ENCODE results near the gene PCDHGA9. TPM values are rescaled to one million over a fixed set of nuclear protein-coding genes. Genes with fewer than 3 reads are reported as not detected.

Gene PCDHGA9
- total RNA-seq, 5 donors from 2014 or later (not counting 1 experiment from before 2014, with no cell fraction given) = 0.14 to 0.26 (median 0.19) TPM; not detected in 1

Other genes with a start within 250 kb of the PCDHGA9 start
- gene PCDHB7, start 230.1 kb upstream of the PCDHGA9 start, total RNA-seq = not detected
- gene PCDHB8, start 225.0 kb upstream of the PCDHGA9 start, total RNA-seq = not detected
- not detected for gene PCDHB16, start 220.4 kb upstream of the PCDHGA9 start, total RNA-seq
- gene PCDHB9, start 215.6 kb upstream of the PCDHGA9 start, total RNA-seq = under 1 TPM in 3 of 5 donors, not detected in 2; 0.09 to 0.26 (median 0.23) TPM
- not detected for gene PCDHB10, start 210.4 kb upstream of the PCDHGA9 start, total RNA-seq
- not detected for gene PCDHB11, start 203.2 kb upstream of the PCDHGA9 start, total RNA-seq
- gene PCDHB12, start 194.1 kb upstream of the PCDHGA9 start, total RNA-seq = not detected
- gene PCDHB13, start 188.9 kb upstream of the PCDHGA9 start, total RNA-seq = under 1 TPM in 1 of 5 donors, not detected in 4; 0.06 TPM
- under 1 TPM in 1 of 5 donors, not detected in 4; 0.12 TPM for gene PCDHB14, start 179.4 kb upstream of the PCDHGA9 start, total RNA-seq
- gene PCDHB15, start 157.4 kb upstream of the PCDHGA9 start, total RNA-seq = under 1 TPM in 2 of 5 donors, not detected in 3; 0.12 to 0.16 TPM
- gene SLC25A2, start 98.7 kb upstream of the PCDHGA9 start, total RNA-seq = 1 to 10 TPM in 2 of 5 donors, under 1 TPM in 2, not detected in 1; 0.49 to 2.0 (median 0.97) TPM
- gene TAF7, start 82.0 kb upstream of the PCDHGA9 start, total RNA-seq = 100 to 1,000 TPM in 3 of 5 donors, 10 to 100 TPM in 2; 83.7 to 103 (median 101) TPM
- gene PCDHGA1, start 72.3 kb upstream of the PCDHGA9 start, total RNA-seq = under 1 TPM in 4 of 5 donors, not detected in 1; 0.16 to 0.38 (median 0.31) TPM
- gene PCDHGA2, start 64.0 kb upstream of the PCDHGA9 start, total RNA-seq = under 1 TPM in 2 of 5 donors, not detected in 3; 0.13 to 0.15 TPM
- gene PCDHGA3, start 58.9 kb upstream of the PCDHGA9 start, total RNA-seq = under 1 TPM in 2 of 5 donors, not detected in 3; 0.09 to 0.20 TPM
- under 1 TPM in 2 of 5 donors, not detected in 3; 0.13 to 0.19 TPM for gene PCDHGB1, start 52.7 kb upstream of the PCDHGA9 start, total RNA-seq
- under 1 TPM in 4 of 5 donors, not detected in 1; 0.18 to 0.37 (median 0.28) TPM for gene PCDHGA4, start 47.8 kb upstream of the PCDHGA9 start, total RNA-seq
- under 1 TPM; 0.16 to 0.62 (median 0.47) TPM for gene PCDHGB2, start 42.8 kb upstream of the PCDHGA9 start, total RNA-seq
- gene PCDHGA5, start 38.6 kb upstream of the PCDHGA9 start, total RNA-seq = under 1 TPM in 3 of 5 donors, not detected in 2; 0.06 to 0.43 (median 0.41) TPM
- gene PCDHGB3, start 32.5 kb upstream of the PCDHGA9 start, total RNA-seq = under 1 TPM; 0.20 to 0.85 (median 0.41) TPM
- gene PCDHGA6, start 28.9 kb upstream of the PCDHGA9 start, total RNA-seq = under 1 TPM; 0.19 to 0.64 (median 0.28) TPM
- gene PCDHGA7, start 20.0 kb upstream of the PCDHGA9 start, total RNA-seq = under 1 TPM; 0.16 to 0.53 (median 0.21) TPM
- gene PCDHGB4, start 15.1 kb upstream of the PCDHGA9 start, total RNA-seq = under 1 TPM; 0.09 to 0.29 (median 0.19) TPM
- under 1 TPM in 3 of 5 donors, not detected in 2; 0.05 to 0.13 (median 0.09) TPM for gene PCDHGA8, start 10.1 kb upstream of the PCDHGA9 start, total RNA-seq
- gene PCDHGB5, start 4.8 kb upstream of the PCDHGA9 start, total RNA-seq = under 1 TPM; 0.26 to 0.96 (median 0.39) TPM
- under 1 TPM in 4 of 5 donors, not detected in 1; 0.19 to 0.59 (median 0.37) TPM for gene PCDHGB6, start 5.2 kb downstream of the PCDHGA9 start, total RNA-seq
- gene PCDHGA10, start 10.2 kb downstream of the PCDHGA9 start, total RNA-seq = under 1 TPM; 0.10 to 0.53 (median 0.32) TPM
- gene PCDHGB7, start 14.9 kb downstream of the PCDHGA9 start, total RNA-seq = under 1 TPM; 0.16 to 0.33 (median 0.22) TPM
- under 1 TPM in 4 of 5 donors, not detected in 1; 0.06 to 0.44 (median 0.11) TPM for gene PCDHGA11, start 18.3 kb downstream of the PCDHGA9 start, total RNA-seq
- gene PCDHGA12, start 27.7 kb downstream of the PCDHGA9 start, total RNA-seq = under 1 TPM in 4 of 5 donors, not detected in 1; 0.09 to 0.53 (median 0.22) TPM
- gene PCDHGC3, start 73.2 kb downstream of the PCDHGA9 start, total RNA-seq = under 1 TPM in 4 of 5 donors, not detected in 1; 0.12 to 0.30 (median 0.24) TPM
- under 1 TPM in 2 of 5 donors, not detected in 3; 0.18 to 0.51 TPM for gene PCDHGC4, start 82.3 kb downstream of the PCDHGA9 start, total RNA-seq
- gene PCDHGC5, start 86.3 kb downstream of the PCDHGA9 start, total RNA-seq = not detected
- 100 to 1,000 TPM; 190 to 271 (median 211) TPM for gene DIAPH1, start 216.2 kb downstream of the PCDHGA9 start, total RNA-seq
- 10 to 100 TPM; 68.5 to 78.5 (median 73.8) TPM for gene HDAC3, start 234.1 kb downstream of the PCDHGA9 start, total RNA-seq
- 10 to 100 TPM; 15.3 to 30.7 (median 26.0) TPM for gene RELL2, start 234.2 kb downstream of the PCDHGA9 start, total RNA-seq
- 100 to 1,000 TPM in 3 of 5 donors, 10 to 100 TPM in 2; 68.5 to 103 (median 101) TPM for gene FCHSD1, start 248.6 kb downstream of the PCDHGA9 start, total RNA-seq

All from T-cell (primary cell).